Measurements from ENCODE around the gene SPHK1.
A peak's percentile ranks its signal among the peaks of the same experiment; 100 is the strongest.

The SPHK1 gene

DNA sequence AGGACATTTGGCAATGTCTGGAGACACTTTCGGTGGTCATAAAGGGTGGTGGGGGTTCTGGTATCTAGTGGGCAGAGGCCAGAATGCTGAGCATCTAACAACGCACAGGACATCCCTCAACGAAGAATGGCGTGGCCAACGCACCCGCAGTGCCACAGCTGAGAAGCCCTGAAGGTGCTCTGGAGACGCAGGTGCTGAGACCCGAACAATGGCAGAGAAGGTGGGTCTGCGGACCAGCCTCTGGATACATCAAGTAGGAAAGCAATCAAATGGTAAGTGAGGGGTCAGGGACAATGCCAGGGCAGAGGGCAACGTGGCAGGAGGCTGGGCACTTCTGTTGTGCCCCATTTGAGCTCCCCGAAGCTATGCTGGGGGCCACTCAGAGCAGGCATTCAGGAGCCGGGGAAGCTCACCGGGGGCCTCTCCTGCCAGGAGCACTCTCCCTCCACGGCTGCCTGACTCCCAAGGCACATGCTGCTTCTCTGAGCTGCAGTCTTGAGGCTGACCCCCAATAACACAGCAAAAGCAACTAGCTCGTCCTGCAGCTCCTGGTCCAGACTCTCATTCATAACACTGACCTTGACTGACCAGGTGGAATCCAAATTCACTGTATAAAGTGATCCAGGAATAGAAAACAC lies 26.0 kb downstream of the SPHK1 start:
- Histone ChIP-seq H3K27me3 (ENCODE audit: control insufficient read depth in 1 of 2, insufficient read depth in 2 of 2, low read length in 2 of 2) (no peaks in the 10 kb centered on the region), H3K4me1 (ENCODE audit: control insufficient read depth, insufficient read depth, low read length) (peaks cover 20% of the 10 kb centered on the region), H3K9me3 (ENCODE audit: control insufficient read depth in 2 of 2, low read length in 2 of 2) (no peaks in the 10 kb centered on the region), H3K27ac (ENCODE audit: low read length) (no peak overlapping the region), H3K9ac (ENCODE audit: low read length in 2 of 2) (no peak overlapping the region), H3K4me3 (ENCODE audit: low read length in 2 of 2) (no peak overlapping the region), H3K36me3 (ENCODE audit: control insufficient read depth in 2 of 2, insufficient read depth in 2 of 2, low read length in 2 of 2) (peaks cover 0 to 2% of the 10 kb centered on the region in 2 donors)

DNA sequence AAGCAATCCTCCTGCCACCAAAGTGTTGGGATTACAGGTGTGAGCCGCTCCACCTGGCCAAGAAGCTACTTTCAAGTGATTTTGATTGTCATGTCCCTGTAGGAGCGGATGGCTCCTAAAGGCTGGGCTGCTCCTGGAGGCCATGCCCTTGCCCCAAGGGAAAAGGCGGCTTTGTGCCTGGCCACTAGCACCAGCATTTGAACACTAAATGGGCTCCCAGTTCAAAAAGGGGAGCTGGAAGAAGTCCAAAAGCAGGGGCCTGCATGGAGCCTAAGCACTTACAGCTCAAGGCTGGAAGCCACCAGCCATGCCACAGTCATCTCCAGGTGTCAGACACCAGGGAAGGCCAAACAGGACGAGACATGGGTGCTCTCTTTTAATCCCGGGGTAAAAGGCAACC lies 26.8 kb downstream of the SPHK1 start:
- H3K4me3 ChIP-seq (ENCODE audit: low read length in 2 of 2), result no peak overlapping the region

DNA sequence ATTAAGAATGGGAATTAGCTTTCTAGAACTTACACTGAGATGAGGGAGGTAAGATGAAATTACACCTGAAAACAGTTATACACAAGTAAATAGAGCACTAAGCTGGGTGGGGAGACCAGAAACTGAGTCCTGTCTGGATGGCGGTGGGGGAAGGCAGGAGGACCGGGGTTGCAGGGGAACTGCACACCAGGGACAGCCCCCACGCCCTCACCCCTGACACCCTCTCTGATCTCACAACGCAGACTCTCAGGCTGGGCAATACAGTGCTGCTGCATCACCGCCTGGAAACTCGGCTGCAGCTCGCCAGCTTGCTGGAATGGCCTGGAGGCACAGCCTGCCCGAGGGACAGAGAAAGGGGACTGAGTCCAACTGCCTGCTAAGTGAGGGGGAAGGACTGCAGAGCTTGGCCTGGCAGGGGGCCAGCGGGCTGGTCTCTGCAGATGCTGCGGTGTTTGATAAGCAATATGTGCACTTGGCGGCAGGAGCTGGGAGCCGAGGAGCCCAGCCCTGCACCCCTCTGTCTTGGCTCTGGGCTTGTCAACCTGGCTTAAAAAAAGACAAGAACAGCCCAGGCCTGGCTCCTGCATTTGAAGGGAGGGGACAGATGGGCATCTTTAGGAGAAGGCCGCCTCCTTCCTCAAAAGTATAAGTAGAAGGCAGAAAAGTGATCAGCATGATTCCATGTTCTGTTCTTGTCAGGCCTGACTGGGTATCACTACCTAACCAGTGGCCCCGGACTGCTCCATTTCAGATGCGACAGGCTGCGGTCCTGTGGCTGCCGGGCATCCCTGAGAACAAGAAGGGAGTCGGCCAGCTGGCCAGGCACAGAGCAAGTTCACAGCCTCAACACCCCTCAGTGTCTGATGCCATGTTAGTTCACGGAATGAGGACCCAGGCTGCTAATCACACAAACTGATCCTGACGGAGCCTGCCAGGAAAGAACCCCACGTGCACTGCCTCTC lies 30.2 kb downstream of the SPHK1 start:
- Histone ChIP-seq H3K27ac (ENCODE audit: low read length) (peak overlapping the region; percentile 49), H3K9ac (ENCODE audit: low read length in 2 of 2) (no peak overlapping the region), H3K27me3 (ENCODE audit: control insufficient read depth in 1 of 2, insufficient read depth in 2 of 2, low read length in 2 of 2) (no peaks in the 10 kb centered on the region), H3K4me3 (ENCODE audit: low read length in 2 of 2) (peak overlapping the region in 1 of 2 donors; percentile 22), H3K36me3 (ENCODE audit: control insufficient read depth in 2 of 2, insufficient read depth in 2 of 2, low read length in 2 of 2) (peaks cover 0 to 3% of the 10 kb centered on the region in 2 donors), H3K4me1 (ENCODE audit: control insufficient read depth, insufficient read depth, low read length) (peaks cover 18% of the 10 kb centered on the region), H3K9me3 (ENCODE audit: control insufficient read depth in 2 of 2, low read length in 2 of 2) (no peaks in the 10 kb centered on the region)

More for the DNA sequence above, 26.8 kb downstream of the SPHK1 start:
- Histone ChIP-seq H3K9me3 (ENCODE audit: control insufficient read depth in 2 of 2, low read length in 2 of 2) (no peaks in the 10 kb centered on the region), H3K4me1 (ENCODE audit: control insufficient read depth, insufficient read depth, low read length) (peaks cover 18% of the 10 kb centered on the region), H3K9ac (ENCODE audit: low read length in 2 of 2) (no peak overlapping the region), H3K27ac (ENCODE audit: low read length) (no peak overlapping the region), H3K36me3 (ENCODE audit: control insufficient read depth in 2 of 2, insufficient read depth in 2 of 2, low read length in 2 of 2) (peaks cover 0 to 2% of the 10 kb centered on the region in 2 donors), H3K27me3 (ENCODE audit: control insufficient read depth in 1 of 2, insufficient read depth in 2 of 2, low read length in 2 of 2) (no peaks in the 10 kb centered on the region)

DNA sequence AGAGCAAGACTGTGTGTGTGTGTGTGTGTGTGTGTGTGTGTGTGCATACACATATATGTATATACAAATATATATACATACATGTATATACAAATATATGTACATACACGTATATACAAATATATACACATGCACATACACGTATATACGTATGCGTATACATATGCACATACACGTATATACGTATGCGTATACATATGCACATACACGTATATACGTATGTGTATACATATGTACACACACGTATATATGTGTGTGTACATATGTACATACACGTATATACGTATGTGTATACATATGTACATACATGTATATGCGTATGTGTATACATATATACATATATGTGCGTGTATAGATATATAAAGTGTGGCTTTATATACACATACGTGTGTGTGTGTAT lies 31.4 kb downstream of the SPHK1 start:
- Histone ChIP-seq H3K4me1 (ENCODE audit: control insufficient read depth, insufficient read depth, low read length) (peaks cover 29% of the 10 kb centered on the region), H3K27me3 (ENCODE audit: control insufficient read depth in 1 of 2, insufficient read depth in 2 of 2, low read length in 2 of 2) (no peaks in the 10 kb centered on the region), H3K4me3 (ENCODE audit: low read length in 2 of 2) (no peak overlapping the region), H3K27ac (ENCODE audit: low read length) (no peak overlapping the region), H3K9me3 (ENCODE audit: control insufficient read depth in 2 of 2, low read length in 2 of 2) (no peaks in the 10 kb centered on the region), H3K36me3 (ENCODE audit: control insufficient read depth in 2 of 2, insufficient read depth in 2 of 2, low read length in 2 of 2) (peaks cover 0 to 3% of the 10 kb centered on the region in 2 donors), H3K9ac (ENCODE audit: low read length in 2 of 2) (no peak overlapping the region)

DNA sequence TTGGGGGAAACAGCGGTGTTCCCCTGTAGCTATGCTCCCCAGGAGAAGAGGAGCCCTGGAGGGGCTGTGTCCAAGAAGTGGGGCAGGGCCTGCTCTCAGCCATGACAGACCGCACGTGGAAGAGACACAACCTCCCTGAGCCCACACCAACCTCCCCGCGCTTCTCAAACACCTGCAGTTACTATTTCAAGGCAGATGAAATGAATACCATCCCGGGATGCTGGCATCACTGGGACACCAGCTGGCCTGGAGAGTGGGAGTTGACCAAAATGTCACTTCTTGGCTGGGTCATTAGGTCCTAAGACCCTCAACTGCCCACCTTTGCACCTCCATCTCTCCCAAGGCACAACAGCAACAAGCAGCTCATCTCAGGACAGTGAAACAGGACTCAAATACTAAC lies 32.0 kb downstream of the SPHK1 start:
- H3K27ac ChIP-seq (ENCODE audit: low read length), result no peak overlapping the region
- no peaks in the 10 kb centered on the region for H3K9me3 ChIP-seq (ENCODE audit: control insufficient read depth in 2 of 2, low read length in 2 of 2)
- H3K9ac ChIP-seq (ENCODE audit: low read length in 2 of 2), result no peak overlapping the region
- no peak overlapping the region for H3K4me3 ChIP-seq (ENCODE audit: low read length in 2 of 2)
- H3K27me3 ChIP-seq (ENCODE audit: control insufficient read depth in 1 of 2, insufficient read depth in 2 of 2, low read length in 2 of 2), result no peaks in the 10 kb centered on the region
- peaks cover 0 to 3% of the 10 kb centered on the region in 2 donors for H3K36me3 ChIP-seq (ENCODE audit: control insufficient read depth in 2 of 2, insufficient read depth in 2 of 2, low read length in 2 of 2)
- peaks cover 32% of the 10 kb centered on the region for H3K4me1 ChIP-seq (ENCODE audit: control insufficient read depth, insufficient read depth, low read length)

DNA sequence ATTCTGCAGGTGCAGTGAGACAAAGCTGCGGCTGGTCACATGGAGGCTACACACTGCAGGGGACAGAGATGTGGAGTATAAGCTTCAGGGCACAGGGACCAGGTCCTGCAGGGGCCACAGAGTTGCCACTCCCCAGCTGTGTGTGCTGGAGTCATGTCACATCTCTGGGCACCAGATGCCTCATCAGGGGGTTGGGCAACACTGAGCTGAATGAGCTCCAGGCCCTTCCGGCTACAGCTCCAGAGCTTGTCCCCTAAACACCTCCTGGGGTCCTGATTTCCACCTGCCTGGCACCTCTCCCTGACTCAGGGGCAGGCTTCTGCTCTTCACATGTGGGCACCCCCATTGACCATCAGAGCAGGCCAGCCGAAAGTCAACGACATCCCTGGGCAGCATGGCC lies 32.5 kb downstream of the SPHK1 start:
- H3K9ac ChIP-seq (ENCODE audit: low read length in 2 of 2), result no peak overlapping the region
- H3K36me3 ChIP-seq (ENCODE audit: control insufficient read depth in 2 of 2, insufficient read depth in 2 of 2, low read length in 2 of 2), result peaks cover 0 to 3% of the 10 kb centered on the region in 2 donors
- no peaks in the 10 kb centered on the region for H3K9me3 ChIP-seq (ENCODE audit: control insufficient read depth in 2 of 2, low read length in 2 of 2)
- H3K27ac ChIP-seq (ENCODE audit: low read length), result no peak overlapping the region
- no peaks in the 10 kb centered on the region for H3K27me3 ChIP-seq (ENCODE audit: control insufficient read depth in 1 of 2, insufficient read depth in 2 of 2, low read length in 2 of 2)
- H3K4me1 ChIP-seq (ENCODE audit: control insufficient read depth, insufficient read depth, low read length), result peaks cover 32% of the 10 kb centered on the region
- no peak overlapping the region for H3K4me3 ChIP-seq (ENCODE audit: low read length in 2 of 2)

DNA sequence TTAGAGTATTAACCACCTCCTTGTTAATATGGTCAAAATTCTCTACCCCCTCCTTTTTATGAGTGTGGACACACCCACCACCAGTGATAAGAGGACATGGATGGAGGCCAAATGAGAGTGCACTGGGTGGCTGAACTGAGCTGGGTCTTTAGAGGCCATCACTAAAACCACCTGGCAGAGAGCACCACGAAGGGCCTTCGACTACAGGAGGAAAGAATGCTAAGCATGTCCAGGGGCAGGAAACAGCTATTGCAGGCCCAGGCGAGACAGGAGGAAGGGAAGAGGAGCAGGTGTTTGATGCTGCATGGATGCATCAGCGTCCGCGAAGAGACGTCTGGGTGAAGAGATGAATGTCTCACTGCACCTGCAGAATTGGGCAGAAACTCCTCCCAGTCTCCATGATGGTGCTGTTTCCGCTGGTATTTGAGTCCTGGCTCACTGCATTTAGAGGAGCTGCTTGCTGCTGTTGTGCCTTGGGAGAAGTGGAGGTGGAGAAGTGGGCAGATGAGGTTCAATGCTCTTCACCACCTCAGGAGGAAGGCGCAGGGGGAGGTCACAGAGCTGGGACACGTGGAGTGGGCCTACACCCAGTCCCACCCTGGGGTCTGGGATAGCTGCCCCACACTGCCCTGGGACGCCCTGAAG lies 33.2 kb downstream of the SPHK1 start:
- no peak overlapping the region for H3K9ac ChIP-seq (ENCODE audit: low read length in 2 of 2)
- peaks cover 0 to 2% of the 10 kb centered on the region in 2 donors for H3K36me3 ChIP-seq (ENCODE audit: control insufficient read depth in 2 of 2, insufficient read depth in 2 of 2, low read length in 2 of 2)
- no peak overlapping the region for H3K4me3 ChIP-seq (ENCODE audit: low read length in 2 of 2)
- H3K4me1 ChIP-seq (ENCODE audit: control insufficient read depth, insufficient read depth, low read length), result peaks cover 32% of the 10 kb centered on the region
- no peak overlapping the region for H3K27ac ChIP-seq (ENCODE audit: low read length)
- no peaks in the 10 kb centered on the region for H3K9me3 ChIP-seq (ENCODE audit: control insufficient read depth in 2 of 2, low read length in 2 of 2)
- no peaks in the 10 kb centered on the region for H3K27me3 ChIP-seq (ENCODE audit: control insufficient read depth in 1 of 2, insufficient read depth in 2 of 2, low read length in 2 of 2)

DNA sequence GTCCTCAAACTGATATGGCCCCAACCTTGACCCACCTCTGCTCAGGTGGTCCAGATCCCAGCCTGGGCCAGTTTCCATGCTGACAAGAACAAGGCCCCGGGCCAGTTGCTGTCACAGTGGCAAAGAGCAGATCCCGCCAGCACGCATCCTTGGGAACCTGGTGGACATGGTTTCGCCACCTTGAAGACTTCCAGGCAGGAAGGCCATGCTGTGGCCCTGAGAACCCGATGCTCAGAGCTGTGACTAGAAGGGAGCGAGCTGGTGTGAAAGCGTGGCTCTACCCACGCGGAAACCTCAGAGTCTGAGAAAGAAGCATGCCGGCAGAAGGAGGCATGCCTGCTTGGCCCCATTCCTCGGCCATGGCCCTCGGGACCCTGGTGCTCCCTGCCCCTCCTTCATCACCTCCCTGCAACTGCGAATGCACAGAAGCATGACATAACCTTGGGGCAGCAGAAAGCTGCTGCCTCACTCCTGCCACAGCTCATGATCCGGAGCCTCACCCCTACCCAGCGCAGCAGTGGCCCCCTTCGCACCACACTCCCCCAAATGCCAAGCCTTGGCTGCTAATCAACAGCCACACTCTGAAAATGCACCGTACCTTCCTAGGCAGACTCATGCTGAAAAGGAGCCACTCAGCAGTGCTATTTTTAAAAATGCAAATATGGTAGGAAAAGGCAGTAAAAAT lies 35.3 kb downstream of the SPHK1 start:
- Histone ChIP-seq H3K27me3 (ENCODE audit: control insufficient read depth in 1 of 2, insufficient read depth in 2 of 2, low read length in 2 of 2) (no peaks in the 10 kb centered on the region), H3K4me3 (ENCODE audit: low read length in 2 of 2) (peak overlapping the region in 1 of 2 donors; percentile 29), H3K4me1 (ENCODE audit: control insufficient read depth, insufficient read depth, low read length) (peaks cover 21% of the 10 kb centered on the region), H3K9ac (ENCODE audit: low read length in 2 of 2) (peak overlapping the region in 1 of 2 donors; percentile 21), H3K27ac (ENCODE audit: low read length) (no peak overlapping the region), H3K9me3 (ENCODE audit: control insufficient read depth in 2 of 2, low read length in 2 of 2) (no peaks in the 10 kb centered on the region), H3K36me3 (ENCODE audit: control insufficient read depth in 2 of 2, insufficient read depth in 2 of 2, low read length in 2 of 2) (peaks cover 0 to 2% of the 10 kb centered on the region in 2 donors)

DNA sequence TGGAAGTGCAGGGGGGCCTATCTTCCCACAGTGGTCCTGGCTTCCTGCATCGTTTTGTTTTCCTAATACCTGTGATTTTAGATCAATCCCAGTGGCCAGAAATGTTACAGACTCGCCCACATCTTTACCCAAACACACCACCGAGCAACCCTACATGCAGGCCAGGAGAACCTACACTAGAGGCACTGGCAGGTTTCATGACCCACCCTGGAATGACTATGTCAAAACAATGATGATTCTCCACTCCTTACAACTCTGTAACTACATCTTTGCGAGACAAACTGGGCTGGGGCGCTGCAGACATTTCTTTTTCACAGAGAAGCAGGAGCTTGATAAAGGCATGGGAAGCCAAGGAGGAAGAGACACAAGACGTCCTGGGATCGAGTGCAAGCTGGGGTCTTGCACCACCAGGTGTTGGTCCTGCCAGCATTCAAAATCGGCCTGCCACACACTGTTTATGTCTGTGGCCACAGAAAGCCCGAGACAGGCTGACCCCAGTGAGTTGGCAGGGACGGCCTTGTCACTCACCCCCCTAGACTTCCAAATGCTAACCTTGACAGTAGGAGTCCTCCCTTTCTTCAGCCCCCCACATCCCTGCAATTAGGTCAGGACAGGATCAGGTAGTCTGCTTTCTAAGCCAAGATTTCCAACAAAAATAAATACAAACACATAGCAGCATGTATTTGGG lies 36.1 kb downstream of the SPHK1 start:
- Histone ChIP-seq H3K4me3 (ENCODE audit: low read length in 2 of 2) (no peak overlapping the region), H3K27me3 (ENCODE audit: control insufficient read depth in 1 of 2, insufficient read depth in 2 of 2, low read length in 2 of 2) (no peaks in the 10 kb centered on the region), H3K9ac (ENCODE audit: low read length in 2 of 2) (no peak overlapping the region), H3K9me3 (ENCODE audit: control insufficient read depth in 2 of 2, low read length in 2 of 2) (no peaks in the 10 kb centered on the region), H3K27ac (ENCODE audit: low read length) (no peak overlapping the region), H3K4me1 (ENCODE audit: control insufficient read depth, insufficient read depth, low read length) (peaks cover 16% of the 10 kb centered on the region), H3K36me3 (ENCODE audit: control insufficient read depth in 2 of 2, insufficient read depth in 2 of 2, low read length in 2 of 2) (peaks cover 0 to 2% of the 10 kb centered on the region in 2 donors)

DNA sequence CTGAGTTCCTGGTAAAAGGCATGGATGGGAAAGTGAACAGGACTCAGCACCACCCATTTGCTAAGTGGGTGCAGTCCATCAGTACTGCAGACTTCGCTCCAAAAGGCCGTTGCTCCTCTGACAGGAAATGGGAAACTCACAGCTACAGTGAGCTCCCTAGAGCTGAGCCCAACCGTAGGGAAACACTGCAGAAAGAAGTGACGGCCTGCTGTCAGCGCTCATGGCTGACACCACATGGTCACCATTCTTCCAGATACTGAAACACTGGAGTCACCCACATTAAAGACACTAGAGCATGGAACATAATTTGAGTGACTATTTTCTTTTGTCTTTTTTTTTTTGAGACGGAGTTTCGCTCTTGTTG lies 36.6 kb downstream of the SPHK1 start:
- H3K27me3 ChIP-seq (ENCODE audit: control insufficient read depth in 1 of 2, insufficient read depth in 2 of 2, low read length in 2 of 2), result no peaks in the 10 kb centered on the region
- H3K4me3 ChIP-seq (ENCODE audit: low read length in 2 of 2), result no peak overlapping the region
- H3K36me3 ChIP-seq (ENCODE audit: control insufficient read depth in 2 of 2, insufficient read depth in 2 of 2, low read length in 2 of 2), result peaks cover 0 to 2% of the 10 kb centered on the region in 2 donors
- no peaks in the 10 kb centered on the region for H3K9me3 ChIP-seq (ENCODE audit: control insufficient read depth in 2 of 2, low read length in 2 of 2)
- H3K9ac ChIP-seq (ENCODE audit: low read length in 2 of 2), result no peak overlapping the region
- H3K4me1 ChIP-seq (ENCODE audit: control insufficient read depth, insufficient read depth, low read length), result peaks cover 16% of the 10 kb centered on the region
- H3K27ac ChIP-seq (ENCODE audit: low read length), result no peak overlapping the region

Data from stomach smooth muscle (tissue), 2 donors.